ENCODE measurements around the gene OAS2. TPM values are rescaled to one million over a fixed set of nuclear protein-coding genes. Genes with fewer than 3 reads are reported as not detected.

The OAS2 gene
- total and polyA plus RNA-seq, 2 donors (not counting 1 experiment from before 2014, with no cell fraction given) = 2.2 to 3.1 TPM

DNA sequence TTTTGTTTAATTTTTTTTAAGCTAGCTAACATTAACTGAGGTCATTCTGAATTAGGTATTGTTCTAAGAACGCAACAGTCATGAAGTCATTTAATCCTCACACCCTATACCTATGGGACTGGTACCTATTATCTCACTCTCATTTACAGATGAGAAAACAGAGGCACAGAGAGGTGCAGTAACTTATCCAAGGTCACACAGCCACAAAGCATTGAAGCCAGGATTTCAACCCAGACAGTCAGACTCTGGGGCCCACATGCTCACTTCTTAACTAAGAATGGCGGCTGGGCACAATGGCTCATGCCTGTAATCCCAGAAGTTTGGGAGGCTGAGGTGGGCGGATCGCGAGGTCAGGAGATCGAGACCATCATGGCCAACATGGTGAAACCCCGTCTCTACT is 63.2 kb downstream of the OAS2 start:
- Histone ChIP-seq H3K27ac (ENCODE audit: insufficient read depth, low read length) (no peak overlapping the region), H3K9ac (ENCODE audit: insufficient read depth, low read length) (no peak overlapping the region), H3K4me3 (replicated peaks in 1 of 4; ENCODE audit: control extremely low read depth in 1 of 4, insufficient read depth in 1 of 4, low read depth in 3 of 4, low read length in 4 of 4) (no peak overlapping the region), H3K36me3 (ENCODE audit: control insufficient read depth, insufficient read depth, low read length) (no peaks in the 10 kb centered on the region), H3K27me3 (ENCODE audit: control insufficient read depth, insufficient read depth, low read length) (no peaks in the 10 kb centered on the region), H2AFZ (ENCODE audit: low read length) (no peak overlapping the region), H3K79me2 (ENCODE audit: control insufficient read depth, insufficient read depth, low read length) (no peaks in the 10 kb centered on the region), H3K9me3 (ENCODE audit: control insufficient read depth, insufficient read depth, low read depth, low read length) (no peaks in the 10 kb centered on the region), H3K4me1 (ENCODE audit: control insufficient read depth, extremely low read depth, insufficient read depth, low read length) (peaks cover 3% of the 10 kb centered on the region), H3K4me2 (ENCODE audit: extremely low read depth, insufficient read depth, low read length) (no peak overlapping the region), H4K20me1 (ENCODE audit: control insufficient read depth, extremely low read depth, insufficient read depth, low read length) (no peaks in the 10 kb centered on the region)
- no peak for DNase-seq (ENCODE audit: low read depth in 2 of 2)
- TF ChIP-seq, protein P1, sequence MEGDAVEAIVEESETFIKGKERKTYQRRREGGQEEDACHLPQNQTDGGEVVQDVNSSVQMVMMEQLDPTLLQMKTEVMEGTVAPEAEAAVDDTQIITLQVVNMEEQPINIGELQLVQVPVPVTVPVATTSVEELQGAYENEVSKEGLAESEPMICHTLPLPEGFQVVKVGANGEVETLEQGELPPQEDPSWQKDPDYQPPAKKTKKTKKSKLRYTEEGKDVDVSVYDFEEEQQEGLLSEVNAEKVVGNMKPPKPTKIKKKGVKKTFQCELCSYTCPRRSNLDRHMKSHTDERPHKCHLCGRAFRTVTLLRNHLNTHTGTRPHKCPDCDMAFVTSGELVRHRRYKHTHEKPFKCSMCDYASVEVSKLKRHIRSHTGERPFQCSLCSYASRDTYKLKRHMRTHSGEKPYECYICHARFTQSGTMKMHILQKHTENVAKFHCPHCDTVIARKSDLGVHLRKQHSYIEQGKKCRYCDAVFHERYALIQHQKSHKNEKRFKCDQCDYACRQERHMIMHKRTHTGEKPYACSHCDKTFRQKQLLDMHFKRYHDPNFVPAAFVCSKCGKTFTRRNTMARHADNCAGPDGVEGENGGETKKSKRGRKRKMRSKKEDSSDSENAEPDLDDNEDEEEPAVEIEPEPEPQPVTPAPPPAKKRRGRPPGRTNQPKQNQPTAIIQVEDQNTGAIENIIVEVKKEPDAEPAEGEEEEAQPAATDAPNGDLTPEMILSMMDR (conservative IDR thresholded peaks at IDR 0.05 in 1 of 2, IDR thresholded peaks at IDR 0.05 in 1 of 2; ENCODE audit: low read depth in 1 of 2, low read length in 2 of 2) = no peak
- no peak for TF ChIP-seq EZH2 (IDR thresholded peaks at IDR 0.05; ENCODE audit: low read length, missing control alignments)

- Histone ChIP-seq H3K4me1 (ENCODE audit: control insufficient read depth, extremely low read depth, insufficient read depth, low read length) (peaks cover 3% of the 10 kb centered on the region), H3K27ac (ENCODE audit: insufficient read depth, low read length) (no peak overlapping the region), H3K79me2 (ENCODE audit: control insufficient read depth, insufficient read depth, low read length) (no peaks in the 10 kb centered on the region), H3K9me3 (ENCODE audit: control insufficient read depth, insufficient read depth, low read depth, low read length) (no peaks in the 10 kb centered on the region), H3K4me2 (ENCODE audit: extremely low read depth, insufficient read depth, low read length) (no peak overlapping the region), H3K27me3 (ENCODE audit: control insufficient read depth, insufficient read depth, low read length) (no peaks in the 10 kb centered on the region), H3K4me3 (replicated peaks in 1 of 4; ENCODE audit: control extremely low read depth in 1 of 4, insufficient read depth in 1 of 4, low read depth in 3 of 4, low read length in 4 of 4) (no peak overlapping the region), H3K36me3 (ENCODE audit: control insufficient read depth, insufficient read depth, low read length) (no peaks in the 10 kb centered on the region), H2AFZ (ENCODE audit: low read length) (no peak overlapping the region), H3K9ac (ENCODE audit: insufficient read depth, low read length) (no peak overlapping the region), H4K20me1 (ENCODE audit: control insufficient read depth, extremely low read depth, insufficient read depth, low read length) (no peaks in the 10 kb centered on the region)
- TF ChIP-seq, protein P1 (conservative IDR thresholded peaks at IDR 0.05 in 1 of 2, IDR thresholded peaks at IDR 0.05 in 1 of 2; ENCODE audit: low read depth in 1 of 2, low read length in 2 of 2) = no peak
- TF ChIP-seq EZH2 (IDR thresholded peaks at IDR 0.05; ENCODE audit: low read length, missing control alignments) = no peak
- no peak for DNase-seq (ENCODE audit: low read depth in 2 of 2)
These were observed 64.9 kb downstream of the OAS2 start for GRCh38 chr12:113043240-113043639.

DNA sequence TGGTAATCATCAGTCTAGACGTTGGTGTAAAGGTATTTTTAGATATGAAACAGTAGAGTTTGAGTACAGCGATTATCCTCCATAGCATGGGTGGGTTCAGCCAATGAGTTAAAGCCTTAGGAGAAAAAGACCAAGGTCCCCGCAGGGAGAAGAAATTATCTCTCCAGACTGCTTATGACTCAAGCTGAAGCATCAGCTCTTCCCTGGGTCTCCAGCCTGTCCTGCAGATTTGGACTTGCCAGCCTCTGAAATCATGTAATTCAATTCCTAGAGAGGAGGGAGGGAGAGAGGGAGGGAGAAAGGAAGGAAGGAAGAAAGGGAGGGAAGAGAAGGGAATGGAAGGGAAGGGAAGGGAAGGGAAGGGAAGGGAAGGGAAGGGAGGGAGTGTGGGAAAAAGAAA is 66.2 kb downstream of the OAS2 start:
- Histone ChIP-seq H3K27me3 (ENCODE audit: control insufficient read depth, insufficient read depth, low read length) (no peaks in the 10 kb centered on the region), H3K9me3 (ENCODE audit: control insufficient read depth, insufficient read depth, low read depth, low read length) (no peaks in the 10 kb centered on the region), H3K4me2 (ENCODE audit: extremely low read depth, insufficient read depth, low read length) (no peak overlapping the region), H3K4me1 (ENCODE audit: control insufficient read depth, extremely low read depth, insufficient read depth, low read length) (peaks cover 3% of the 10 kb centered on the region), H3K36me3 (ENCODE audit: control insufficient read depth, insufficient read depth, low read length) (no peaks in the 10 kb centered on the region), H3K79me2 (ENCODE audit: control insufficient read depth, insufficient read depth, low read length) (no peaks in the 10 kb centered on the region), H3K27ac (ENCODE audit: insufficient read depth, low read length) (no peak overlapping the region), H2AFZ (ENCODE audit: low read length) (no peak overlapping the region), H4K20me1 (ENCODE audit: control insufficient read depth, extremely low read depth, insufficient read depth, low read length) (no peaks in the 10 kb centered on the region), H3K9ac (ENCODE audit: insufficient read depth, low read length) (no peak overlapping the region), H3K4me3 (replicated peaks in 1 of 4; ENCODE audit: control extremely low read depth in 1 of 4, insufficient read depth in 1 of 4, low read depth in 3 of 4, low read length in 4 of 4) (no peak overlapping the region)
- DNase-seq (ENCODE audit: low read depth in 2 of 2) = no peak
- TF ChIP-seq, protein P1 (conservative IDR thresholded peaks at IDR 0.05 in 1 of 2, IDR thresholded peaks at IDR 0.05 in 1 of 2; ENCODE audit: low read depth in 1 of 2, low read length in 2 of 2) = no peak
- no peak for TF ChIP-seq EZH2 (IDR thresholded peaks at IDR 0.05; ENCODE audit: low read length, missing control alignments)

Measured in fibroblast of lung (primary cell).